ENCODE measurements around the gene HTT-AS.
"Not testable (repeated sequence)": the region's sequence is repeated elsewhere in the genome, so short reads cannot be mapped to it uniquely, and the experiment has no call there.

HTT-AS gene

DNA sequence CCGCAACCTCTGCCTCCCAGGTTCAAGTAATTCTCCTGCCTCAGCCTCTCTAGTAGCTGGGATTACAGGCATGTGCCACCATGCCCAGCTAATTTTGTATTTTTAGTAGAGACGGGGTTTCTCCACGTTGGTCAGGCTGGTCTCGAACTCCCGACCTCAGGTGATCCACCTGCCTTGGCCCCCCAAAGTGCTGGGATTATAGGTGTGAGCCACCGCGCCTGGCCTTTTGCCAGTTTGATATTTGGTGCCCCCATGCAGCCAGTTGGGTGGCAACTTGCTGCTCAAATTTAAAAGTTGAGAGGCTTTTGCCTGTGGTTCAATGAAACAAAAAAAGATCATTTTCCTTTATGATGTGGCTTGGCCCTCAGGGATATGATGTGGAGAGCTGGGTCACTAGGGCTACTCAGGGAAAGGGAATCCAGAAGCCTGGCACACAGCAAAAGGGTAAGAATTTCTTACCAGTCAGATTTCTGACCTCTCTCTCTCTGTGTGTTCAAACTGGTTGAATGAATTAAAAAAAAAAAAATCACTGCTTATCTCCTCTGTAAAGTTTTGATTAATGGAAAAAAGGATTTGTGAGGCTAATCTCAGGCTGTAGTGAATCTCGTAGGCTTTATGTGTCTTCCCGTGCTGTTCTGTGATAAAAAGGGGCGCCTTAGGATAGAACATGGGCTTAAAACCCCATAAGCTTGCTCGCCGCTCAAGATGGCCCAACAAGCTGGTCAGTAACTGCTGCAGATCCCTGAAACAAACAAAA, 23.0 kb downstream of the HTT-AS start:
- not testable (repeated sequence) for DNase-seq

DNA sequence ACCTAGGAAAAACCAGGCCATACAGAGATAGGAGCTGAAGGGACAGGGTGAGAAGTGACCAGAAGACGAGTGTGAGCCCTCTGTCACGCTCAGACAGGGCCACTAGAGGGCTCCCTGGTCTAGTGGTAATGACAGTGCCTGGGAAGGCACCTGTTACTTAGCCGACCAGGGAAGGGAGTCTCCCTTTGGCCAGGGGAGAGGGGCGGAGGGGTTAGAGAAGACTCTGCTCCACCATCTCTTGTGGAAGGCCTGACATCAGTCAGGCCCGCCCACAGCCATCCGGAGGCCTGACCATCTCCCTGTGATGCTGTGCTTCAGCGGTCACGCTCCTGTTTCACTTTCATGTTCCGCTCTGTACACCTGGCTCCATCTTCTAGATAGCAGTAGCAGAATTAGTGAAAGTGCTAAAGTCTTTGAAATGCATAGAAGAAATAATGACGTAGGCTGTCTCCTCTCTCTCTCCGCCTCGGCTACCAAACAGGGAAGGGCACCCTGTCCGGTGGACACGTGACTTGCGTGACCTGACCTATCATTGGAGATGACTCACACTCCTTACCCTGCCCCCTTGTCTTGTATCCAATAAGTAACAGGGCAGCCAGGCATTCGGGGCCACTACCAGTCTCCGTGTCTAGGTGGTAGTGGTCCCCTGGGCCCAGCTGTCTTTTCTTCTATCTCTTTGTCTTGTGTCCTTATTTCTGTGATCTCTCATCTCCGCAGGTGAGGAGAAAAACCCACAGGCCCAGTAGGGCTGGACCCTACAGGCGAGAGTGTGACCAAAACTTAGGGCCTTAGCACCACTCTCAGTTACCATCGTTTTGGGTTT, 26.7 kb downstream of the HTT-AS start:
- peak; percentile 49 to 77 (median 66) for DNase-seq

DNA sequence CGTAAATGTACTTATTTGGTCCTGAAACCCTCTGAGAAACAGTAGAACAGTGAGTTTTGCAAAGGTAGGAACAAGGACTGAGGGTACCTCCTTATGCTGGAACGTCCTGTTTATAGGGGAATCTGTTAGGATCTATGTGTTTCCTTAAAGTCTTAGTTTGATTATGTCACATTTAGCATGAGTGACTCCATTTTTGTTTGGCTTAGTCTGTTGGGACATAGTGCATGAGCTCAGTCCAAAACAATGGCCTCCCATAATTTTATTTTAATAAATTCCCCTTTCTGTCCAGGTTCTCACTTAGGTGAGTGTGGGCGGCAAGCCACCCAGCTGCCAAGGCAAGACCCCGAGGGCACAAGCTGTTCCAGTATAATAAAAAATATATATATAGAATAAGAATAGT, 27.7 kb downstream of the HTT-AS start:
- no peak for DNase-seq

DNA sequence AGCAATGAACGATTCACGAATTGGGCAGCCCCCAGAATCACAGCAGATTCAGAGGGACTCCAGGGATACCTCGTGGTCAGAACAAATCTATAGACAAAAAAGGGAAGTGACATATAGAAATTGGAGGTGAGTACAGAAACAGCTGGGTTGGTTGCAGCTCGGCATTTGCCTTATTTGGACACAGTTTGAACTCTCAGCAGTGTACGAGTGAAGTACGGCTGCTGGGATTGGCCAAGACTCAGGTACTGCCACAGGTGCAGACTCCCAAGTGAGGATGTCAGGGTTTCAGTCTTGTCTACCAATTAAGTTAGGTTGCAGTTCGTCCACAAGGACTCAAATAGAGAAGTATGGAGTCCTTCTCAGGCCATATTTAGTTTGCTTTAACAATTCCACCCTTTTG, 28.2 kb downstream of the HTT-AS start:
- DNase-seq: no peak

DNA sequence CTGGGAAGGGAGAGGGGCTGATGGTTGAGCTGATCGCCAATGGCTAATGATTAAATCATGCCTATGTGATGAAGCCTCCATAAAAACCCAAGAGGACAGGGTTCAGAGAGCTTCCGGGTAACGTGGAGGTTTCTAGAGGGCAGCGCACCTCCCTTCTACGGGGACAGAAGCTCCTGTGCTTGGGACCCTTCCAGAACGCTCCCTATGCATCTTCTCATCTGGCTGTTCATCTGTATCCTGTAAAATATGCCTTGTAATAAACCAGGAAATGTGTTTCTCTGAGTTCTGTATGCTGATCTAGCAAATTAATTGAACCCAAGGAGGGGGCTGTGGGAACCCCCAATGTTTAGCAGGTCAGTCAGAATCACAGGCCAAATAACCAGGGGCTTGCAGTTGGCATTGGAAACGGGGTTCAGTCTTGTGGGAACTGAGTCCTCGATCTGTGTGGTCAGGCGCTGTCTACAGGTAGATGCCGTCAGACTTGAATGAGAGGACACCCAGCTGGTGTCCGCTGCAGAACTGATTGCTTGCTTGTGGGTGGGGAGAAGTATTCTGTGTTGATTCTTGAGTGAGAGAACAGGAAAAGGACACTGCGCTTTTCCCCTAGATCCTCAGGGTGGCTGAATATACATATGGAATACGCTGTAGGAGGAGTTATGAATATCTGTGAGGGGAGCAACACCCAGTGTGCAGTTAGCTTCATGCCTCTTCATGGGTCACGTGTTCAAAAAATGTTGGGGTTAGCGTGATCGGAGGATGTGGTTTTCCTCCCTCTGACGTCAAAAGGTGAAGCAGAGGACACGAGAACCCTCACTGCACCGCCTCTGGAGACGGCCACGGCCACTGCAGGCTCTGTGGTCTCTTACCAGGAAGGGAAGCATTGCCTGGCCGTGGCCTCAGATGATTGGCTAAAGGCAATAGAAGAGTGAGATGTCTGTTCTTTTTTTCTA, 29.2 kb downstream of the HTT-AS start:
- no peak for DNase-seq

DNA sequence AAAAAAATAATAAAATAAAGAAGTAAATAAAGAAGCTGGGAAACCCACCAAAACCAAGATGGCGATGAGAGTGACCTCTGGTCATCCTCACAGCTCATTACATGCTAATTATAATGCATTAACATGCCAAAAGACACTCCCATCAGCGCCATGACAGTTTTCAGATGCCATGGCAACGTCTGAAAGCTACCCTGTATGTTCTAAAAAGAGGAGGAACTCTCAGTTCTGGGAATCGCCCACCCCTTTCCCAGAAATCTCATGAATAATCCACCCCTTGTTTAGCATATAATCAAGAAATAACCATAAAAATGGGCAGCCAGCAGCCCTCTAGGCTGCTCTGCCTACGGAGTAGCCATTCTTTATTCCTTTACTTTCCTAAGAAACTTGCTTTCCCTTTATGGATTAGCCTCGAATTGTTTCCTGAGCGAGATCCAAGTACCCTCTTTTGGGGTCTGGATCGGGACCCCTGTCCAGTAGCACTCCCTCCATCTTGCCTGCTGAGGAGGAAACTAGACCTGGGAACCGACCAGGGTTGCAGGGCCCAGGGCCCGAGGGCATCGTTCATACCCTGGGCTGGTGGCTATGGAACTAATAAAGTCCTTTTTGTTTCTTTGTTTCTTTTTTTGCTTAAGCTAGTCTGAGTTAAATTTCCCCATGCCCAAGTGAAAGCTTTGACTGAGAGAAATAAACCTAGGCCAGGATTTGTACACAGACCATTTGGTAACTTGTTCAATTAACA, 30.9 kb downstream of the HTT-AS start:
- no peak for DNase-seq

DNA sequence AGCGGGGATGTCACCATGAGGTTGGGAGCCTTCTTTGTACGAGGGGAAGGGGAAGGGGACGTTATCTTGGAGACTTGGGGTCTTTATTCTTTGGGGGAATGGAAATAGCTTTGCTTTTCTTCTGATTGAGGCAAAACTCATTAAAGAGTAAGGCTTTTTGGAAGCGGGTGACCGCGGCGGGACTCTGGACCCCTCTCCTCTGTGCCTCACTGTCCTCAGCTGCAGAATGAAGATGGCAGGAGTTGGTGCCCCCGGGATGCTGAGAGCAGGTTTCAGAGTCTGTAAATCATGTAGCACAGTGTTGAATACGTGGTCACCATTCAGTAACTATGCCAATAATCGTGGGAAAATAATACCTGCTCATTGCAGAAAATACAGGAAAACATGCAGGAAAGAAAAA, 32.1 kb downstream of the HTT-AS start:
- no peak for DNase-seq

DNA sequence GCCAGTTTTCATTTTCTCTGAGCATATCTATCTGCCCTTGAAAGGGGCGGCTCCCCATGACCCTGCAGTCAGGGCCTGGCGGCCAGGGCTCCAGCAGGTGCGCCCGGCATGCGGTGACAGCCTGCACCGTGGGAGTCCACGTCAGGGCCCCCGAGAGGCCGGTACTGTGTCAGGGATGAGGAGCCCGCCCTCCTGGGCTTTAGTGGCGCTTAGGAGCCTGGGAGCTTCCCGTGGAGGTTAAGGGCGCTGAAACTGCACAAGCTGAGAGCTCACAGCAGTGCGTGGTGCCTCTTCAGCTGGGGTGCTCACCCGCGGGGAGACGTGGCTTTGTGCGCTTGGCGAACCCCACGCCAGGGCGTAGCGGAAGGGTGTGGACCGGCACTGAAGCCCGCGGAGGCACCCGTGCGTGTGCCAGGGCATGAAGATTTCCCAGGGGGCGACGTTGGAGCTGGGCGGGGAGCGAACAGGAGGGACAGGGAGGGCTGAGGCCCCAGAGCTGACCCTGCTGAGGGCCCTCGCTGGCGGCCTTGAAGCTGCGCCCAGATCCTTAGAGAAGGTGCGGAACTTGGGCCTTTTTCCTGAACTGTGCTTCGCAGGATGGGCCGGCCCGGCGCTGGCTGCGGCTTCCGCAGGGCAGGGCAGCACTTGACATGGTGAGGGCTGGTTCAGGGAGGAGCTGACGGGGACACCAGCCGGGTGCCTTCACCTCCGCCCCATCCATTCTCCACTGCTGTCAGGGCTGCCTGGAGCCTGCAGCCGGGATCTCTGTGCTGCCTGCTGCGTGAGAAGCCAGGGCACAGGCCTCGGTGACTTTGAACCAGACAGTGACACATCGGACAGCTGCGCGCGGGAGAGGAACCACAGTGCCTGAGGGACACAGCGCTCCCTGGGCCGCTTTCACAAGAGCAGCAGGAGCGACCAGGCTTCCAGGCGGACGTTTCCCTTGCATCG, 32.9 kb downstream of the HTT-AS start:
- DNase-seq: peak; percentile 39 to 76 (median 69)

DNA sequence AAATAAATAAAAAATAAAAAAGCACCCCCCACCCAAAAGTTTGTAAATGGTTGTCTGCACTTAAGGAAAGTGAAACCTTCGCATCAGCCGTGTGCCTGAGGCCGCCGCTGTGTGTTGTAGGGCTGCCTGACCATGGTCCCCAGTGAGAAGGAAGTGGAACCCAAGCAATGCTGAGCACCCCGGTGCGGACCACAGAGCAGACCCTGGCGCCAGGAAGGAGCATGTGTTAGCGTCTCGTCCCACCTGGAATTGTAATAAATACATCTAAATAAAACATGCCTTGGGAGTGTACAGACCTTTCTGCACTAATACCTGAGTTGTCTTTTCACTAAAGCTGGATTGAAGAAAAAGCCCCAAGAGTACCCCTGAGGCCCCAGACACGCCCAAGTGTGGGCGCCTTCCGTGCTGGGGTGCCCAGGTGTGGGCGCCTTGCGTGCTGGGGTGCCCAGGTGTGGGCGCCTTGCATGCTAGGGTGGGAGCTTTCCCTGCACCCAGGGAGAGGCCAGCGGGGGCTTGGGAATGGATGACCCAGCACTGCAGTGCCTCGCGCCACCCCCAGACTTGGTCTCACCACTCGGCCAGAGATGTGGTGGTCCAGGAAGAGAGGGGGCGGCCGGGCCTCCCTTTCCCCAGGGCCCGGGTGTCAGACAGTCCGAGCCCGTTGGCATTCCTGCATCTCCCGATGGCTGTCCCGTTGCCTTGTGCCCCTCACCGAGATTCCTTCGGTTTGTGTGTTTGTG, 33.7 kb downstream of the HTT-AS start:
- DNase-seq: no peak

DNA sequence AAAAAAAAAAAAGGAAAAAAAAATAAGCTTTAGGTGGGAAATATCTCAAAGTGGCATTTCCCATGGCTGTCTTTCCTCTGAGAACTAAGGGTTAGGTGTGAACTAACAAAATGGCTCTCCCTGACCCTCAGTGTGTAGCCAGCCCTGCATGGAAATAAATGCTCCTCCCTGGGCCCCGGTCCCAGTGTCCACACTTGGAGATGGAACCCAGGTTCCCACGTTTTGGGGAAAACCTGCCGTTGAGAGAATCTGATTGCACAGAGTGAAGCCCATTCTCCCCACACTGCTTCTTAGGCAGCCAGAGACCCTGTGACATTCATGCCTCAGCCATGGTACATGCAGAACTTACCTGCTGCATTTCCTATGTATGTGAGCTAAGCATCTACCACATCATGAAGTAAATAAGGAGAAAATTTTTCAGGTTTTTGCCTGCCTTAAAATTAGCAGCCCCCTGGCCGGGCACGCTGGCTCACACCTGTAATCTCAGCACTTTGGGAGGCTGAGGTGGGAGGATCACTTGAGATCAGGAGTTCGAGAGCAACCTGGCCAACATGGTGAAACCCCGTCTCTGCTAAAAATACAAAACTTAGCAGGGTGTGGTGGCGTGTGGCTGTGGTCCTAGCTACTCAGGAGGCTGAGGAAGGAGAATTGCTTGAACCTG, 34.5 kb downstream of the HTT-AS start:
- DNase-seq: no peak

DNA sequence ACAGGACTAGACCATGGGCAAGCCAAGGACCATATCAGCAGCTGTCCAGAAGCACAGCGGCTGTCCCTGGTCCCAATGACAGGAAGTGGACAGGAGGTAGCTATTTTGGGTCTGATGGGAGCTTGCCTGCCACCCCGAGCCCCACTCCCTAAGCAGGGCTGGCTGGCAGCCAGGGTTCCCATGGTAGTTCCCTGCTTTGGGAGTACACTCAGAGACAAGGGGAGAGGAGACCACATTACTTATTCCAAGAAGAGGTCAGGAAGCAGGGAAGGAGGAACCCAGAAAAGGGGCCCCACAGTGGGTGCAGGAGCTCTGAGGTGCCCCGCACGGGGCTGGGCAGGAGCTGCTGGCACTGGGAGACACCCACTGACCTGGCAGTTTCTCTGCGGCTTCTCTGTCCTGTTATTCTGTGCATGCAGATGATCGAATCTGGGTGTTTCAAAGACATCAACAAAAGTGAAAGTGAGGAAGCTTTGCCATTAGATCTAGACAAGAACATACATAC, 36.3 kb downstream of the HTT-AS start:
- DNase-seq: no peak

DNA sequence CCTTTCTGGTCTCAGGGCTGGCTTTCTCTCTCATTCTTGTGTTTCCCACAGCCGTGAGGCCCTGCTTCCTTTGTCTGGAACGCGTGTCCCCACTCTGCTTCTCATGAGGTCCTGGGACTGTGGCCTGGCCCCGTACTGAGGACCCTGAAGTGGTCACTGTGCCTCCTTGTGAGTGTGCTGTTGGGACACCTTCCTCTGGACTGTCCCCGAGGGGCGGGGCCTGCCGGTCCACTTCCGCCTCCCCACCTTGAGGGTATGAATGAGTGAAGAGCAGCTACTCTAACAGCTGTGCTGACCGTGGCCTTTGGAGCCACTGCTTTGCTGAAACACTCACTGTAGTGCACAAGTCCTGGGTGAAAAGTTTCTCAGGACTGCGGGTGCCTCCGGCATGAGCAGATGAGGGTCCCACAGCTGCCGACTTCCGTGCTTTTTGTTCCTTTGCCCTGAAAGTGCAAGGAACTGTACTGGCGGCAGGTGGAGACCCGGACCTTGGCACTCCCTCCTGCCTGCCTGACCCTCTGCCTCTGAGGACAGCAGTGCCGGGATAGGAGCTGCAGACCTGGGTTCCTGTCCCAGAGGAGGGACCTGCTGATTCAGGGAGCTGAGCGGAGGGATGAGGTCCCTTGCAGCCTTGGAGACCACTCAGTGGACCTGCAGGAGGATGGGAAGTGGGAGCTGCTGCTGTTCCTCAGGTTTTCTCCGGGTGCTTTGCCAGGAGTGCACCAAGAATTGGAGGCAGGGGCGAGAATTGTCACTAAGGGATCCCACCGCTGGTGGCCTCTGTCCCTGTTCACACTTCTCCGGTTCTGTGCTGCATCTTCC, 38.0 kb downstream of the HTT-AS start:
- no peak for DNase-seq

DNA sequence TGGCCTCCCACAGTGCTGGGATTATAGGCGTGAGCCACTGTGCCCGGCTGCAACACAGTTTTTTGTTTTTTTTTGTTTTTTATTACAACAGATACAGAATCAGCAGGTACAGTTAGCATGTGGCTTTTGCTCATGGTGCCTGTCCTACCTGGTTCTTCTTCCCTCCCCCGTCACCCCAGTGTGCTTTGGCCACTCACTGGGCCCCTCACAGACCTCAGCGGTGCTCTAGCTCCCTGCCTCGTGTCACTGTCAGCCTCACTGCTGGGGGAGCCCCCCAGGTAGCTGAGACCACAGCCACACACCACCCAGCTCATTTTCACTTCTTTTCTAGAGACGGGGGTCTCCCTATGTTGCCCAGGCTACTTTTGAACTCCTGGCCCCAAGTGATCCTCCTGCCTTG, 38.7 kb downstream of the HTT-AS start:
- DNase-seq: no peak

DNA sequence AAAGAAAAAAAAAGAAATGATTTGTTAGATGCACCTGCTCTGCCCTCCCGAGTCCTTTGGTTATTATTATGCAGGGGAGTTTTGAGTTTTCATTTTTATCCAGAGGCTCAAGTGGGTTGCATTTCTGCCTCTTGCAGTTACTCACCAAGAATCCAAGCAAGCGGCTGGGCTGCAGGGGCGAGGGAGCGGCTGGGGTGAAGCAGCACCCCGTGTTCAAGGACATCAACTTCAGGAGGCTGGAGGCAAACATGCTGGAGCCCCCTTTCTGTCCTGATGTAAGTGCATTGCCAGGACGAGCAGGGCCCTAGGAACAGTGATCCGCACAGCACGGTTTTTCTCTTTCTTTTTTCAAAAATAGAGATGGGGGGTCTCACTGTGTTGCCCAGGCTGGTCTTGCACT, 39.1 kb downstream of the HTT-AS start:
- DNase-seq: no peak

DNA sequence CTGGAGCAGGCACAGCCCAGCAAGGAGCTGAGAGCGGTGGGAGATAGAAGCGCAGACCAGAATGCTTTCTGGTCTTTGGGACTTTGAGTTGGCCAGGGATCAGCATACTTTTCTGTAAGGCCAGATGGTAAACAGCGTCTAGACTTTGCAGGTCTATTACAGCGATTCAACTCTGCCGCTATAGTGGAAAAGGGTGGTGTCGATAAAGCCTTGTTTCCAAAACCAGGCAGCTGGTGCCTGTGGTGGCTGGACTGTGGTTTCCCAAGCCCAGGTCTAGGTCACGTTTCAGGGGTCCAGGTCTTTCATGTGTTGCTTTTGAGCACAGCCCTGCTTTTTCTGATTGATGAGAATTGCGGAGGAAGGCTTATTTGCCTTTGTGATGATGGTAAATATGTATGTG, 40.1 kb downstream of the HTT-AS start:
- DNase-seq: no peak

DNA sequence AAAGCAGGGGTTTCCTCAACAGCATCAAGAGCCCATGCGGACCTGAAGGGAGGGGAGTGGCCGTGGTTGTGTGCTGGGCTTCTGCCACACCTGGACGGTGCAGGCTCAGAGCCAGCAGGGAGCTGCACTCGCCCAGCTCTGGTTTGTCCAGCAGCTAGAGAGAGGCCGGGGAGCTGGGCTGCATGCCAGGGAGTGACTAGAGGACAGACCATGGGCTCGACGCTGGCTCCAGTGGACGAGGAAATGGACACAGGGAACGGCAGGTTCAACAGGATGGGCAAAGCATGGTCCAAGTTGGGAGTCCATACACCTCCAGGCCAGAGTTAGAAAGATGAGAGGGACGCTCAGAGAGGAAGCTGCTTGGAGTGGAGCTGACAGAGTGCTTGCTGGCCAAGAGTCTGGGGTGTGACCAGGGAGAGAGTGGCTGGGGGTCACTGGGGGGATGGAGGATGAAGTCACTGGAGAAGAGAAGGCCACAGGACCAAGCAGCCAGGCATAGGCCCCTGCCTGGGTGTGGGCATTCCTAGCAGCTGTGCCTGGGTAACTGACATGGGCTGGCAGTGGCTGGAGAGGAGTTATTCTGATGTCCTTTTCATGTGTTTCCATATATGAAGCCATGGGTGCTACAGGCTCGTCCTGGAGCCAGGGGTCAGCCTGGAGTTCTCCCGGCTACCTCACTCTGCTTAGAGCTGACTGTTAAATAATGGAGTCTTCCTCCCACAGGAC, 42.8 kb downstream of the HTT-AS start:
- peak in 1 of 3 experiments; percentile 4 for DNase-seq

DNA sequence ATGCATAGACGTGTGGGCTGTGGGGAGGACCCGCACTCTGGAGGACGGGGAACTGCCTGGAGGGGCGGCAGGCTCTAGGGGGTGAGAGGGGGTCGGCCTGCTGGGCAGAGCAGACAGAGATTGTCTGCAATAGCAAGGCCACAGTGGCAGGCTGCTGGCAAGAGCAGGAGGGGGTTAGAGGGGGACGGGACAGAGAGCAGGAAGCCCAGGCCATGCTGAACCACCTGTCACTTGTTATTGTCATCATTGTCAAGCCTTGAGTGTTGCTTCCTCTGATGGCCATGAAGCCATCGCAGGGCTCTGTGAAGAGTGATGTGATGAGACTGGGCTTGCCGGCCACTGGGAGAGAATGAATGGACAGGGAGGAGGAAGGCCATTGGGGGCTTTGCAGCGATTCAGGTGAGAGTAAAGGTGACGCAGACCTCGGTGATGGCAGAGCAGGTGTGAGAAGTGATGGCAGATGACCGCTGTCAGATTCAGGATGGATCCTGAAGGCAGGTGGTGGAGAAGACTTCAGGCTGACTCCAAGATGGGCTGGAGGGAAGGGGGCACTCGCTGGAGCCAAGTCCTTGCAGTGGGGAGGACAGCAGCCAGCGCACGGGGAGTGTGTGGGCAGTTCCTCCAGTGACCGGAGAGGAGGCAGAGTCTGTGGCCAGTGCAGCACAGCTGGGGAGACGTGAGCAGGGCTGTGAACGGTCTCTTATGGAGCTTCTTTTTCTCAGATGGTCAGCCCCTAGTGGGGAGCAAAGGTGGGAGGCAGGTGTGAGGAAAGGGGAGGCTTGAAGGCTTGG, 43.6 kb downstream of the HTT-AS start:
- DNase-seq: no peak
